Neural cell (in vitro differentiated cells): Measurements from ENCODE around the gene EPB41. TPM values are rescaled to one million over a fixed set of nuclear protein-coding genes. Genes with fewer than 3 reads are reported as not detected.

Experiments used
- H2AFZ ChIP-seq: fragments of 200-600, 300-800 bp; sonication (generic), shearing (Covaris generic); 2 replicates; pipeline ENCODE4 v1.6.0; 2014; ENCODE audit warnings: low read depth, mild to moderate bottlenecking, antibody characterized with exemption, low read length, moderate library complexity
- H3F3A ChIP-seq: fragments of 200-600 bp; shearing (Covaris generic); 2 replicates; pipeline ENCODE4 v1.6.1; 2016; ENCODE audit warnings: mild to moderate bottlenecking, moderate library complexity, mixed read lengths, antibody characterized with exemption, low read length; ENCODE audit not compliant: insufficient read depth, poor library complexity, severe bottlenecking
- H3K27ac ChIP-seq: fragments of 200-600, 300-800 bp; sonication (generic), shearing (Covaris generic); 2 replicates; pipeline ENCODE4 v1.5.1; 2014; ENCODE audit warnings: mild to moderate bottlenecking, low read length, moderate library complexity
- H3K27me3 ChIP-seq: fragments of 300-800, 200-600 bp; sonication (generic), shearing (Covaris generic); 2 replicates; pipeline ENCODE4 v1.6.0; 2014; ENCODE audit warnings: mild to moderate bottlenecking, low read depth, low read length, moderate library complexity; ENCODE audit not compliant: insufficient read depth
- H3K36me3 ChIP-seq: fragments of 300-800, 200-600 bp; sonication (generic), shearing (Covaris generic); 2 replicates; pipeline ENCODE4 v1.5.1; 2014; ENCODE audit warnings: mild to moderate bottlenecking, antibody characterized with exemption, low read length, moderate library complexity; ENCODE audit not compliant: insufficient read depth
- H3K4me2 ChIP-seq: fragments of 300-800, 200-600 bp; sonication (generic), shearing (Covaris generic); 2 replicates; pipeline ENCODE4 v1.6.0; 2014; ENCODE audit warnings: mild to moderate bottlenecking, low read length
- H3K4me3 ChIP-seq: fragments of 300-800, 200-600 bp; sonication (generic), shearing (Covaris generic); 2 replicates; pipeline ENCODE4 v1.5.1; 2014; ENCODE audit warnings: mild to moderate bottlenecking, low read length, moderate library complexity
- H3K79me2 ChIP-seq: fragments of 200-600 bp; shearing (Covaris generic); replicated peaks from 2 replicates; pipeline ENCODE4 v1.6.0; 2014; ENCODE audit warnings: mild to moderate bottlenecking, low read length, moderate library complexity; ENCODE audit not compliant: insufficient read depth
- H3K9ac ChIP-seq: fragments of 300-800, 200-600 bp; sonication (generic), shearing (Covaris generic); 2 replicates; pipeline ENCODE4 v1.6.1; 2016; ENCODE audit warnings: mild to moderate bottlenecking, low read length, mixed read lengths
- H3K9me2 ChIP-seq: fragments of 200-600 bp; shearing (Covaris generic); 2 replicates; pipeline ENCODE4 v1.6.1; 2016; ENCODE audit warnings: mild to moderate bottlenecking, low read length, mixed read lengths; ENCODE audit not compliant: insufficient read depth
- H3K9me3 ChIP-seq: fragments of 200-600, 300-800 bp; sonication (generic), shearing (Covaris generic); 2 replicates; pipeline ENCODE4 v1.6.1; 2016; ENCODE audit warnings: mild to moderate bottlenecking, mixed run types, low read length, moderate library complexity, mixed read lengths
- H4K20me1 ChIP-seq: fragments of 200-600 bp; shearing (Covaris generic); 2 replicates; pipeline ENCODE4 v1.6.1; 2016; ENCODE audit warnings: mild to moderate bottlenecking, mixed run types; ENCODE audit not compliant: insufficient read depth
- CTCF ChIP-seq: fragments of 450-650 bp; IDR thresholded peaks from 2 replicates; pipeline ENCODE4 v1.5.1; 2014; ENCODE audit warnings: antibody characterized with exemption, mild to moderate bottlenecking, moderate library complexity; ENCODE audit not compliant: poor library complexity, severe bottlenecking
- EP300 ChIP-seq: fragments of 450-650 bp; conservative IDR thresholded peaks from 2 replicates; pipeline ENCODE4 v1.6.1; 2014; ENCODE audit warnings: antibody characterized with exemption, mild to moderate bottlenecking, moderate library complexity; ENCODE audit not compliant: poor library complexity, severe bottlenecking
- EZH2 ChIP-seq: fragments of 200-600, 300-800 bp; shearing (Covaris generic), sonication (generic); IDR thresholded peaks from 2 replicates; pipeline ENCODE4 v1.6.1; 2014; ENCODE audit warnings: antibody characterized with exemption, low read length, borderline replicate concordance, mild to moderate bottlenecking; ENCODE audit not compliant: insufficient read depth, poor library complexity, severe bottlenecking
- MXI1 ChIP-seq: fragments of 450-650 bp; conservative IDR thresholded peaks from 2 replicates; pipeline ENCODE4 v1.6.1; 2014; ENCODE audit warnings: antibody characterized with exemption, mild to moderate bottlenecking; ENCODE audit not compliant: poor library complexity, severe bottlenecking
- POLR2AphosphoS5 ChIP-seq: IDR thresholded peaks from 2 replicates; pipeline ENCODE4 v1.6.1; 2012
- RAD21 ChIP-seq: fragments of 450-650 bp; conservative IDR thresholded peaks from 2 replicates; pipeline ENCODE4 v1.6.1; 2014; ENCODE audit warnings: antibody characterized with exemption, mild to moderate bottlenecking, moderate library complexity
- REST ChIP-seq: IDR thresholded peaks from 2 replicates; pipeline ENCODE4 v1.6.1; 2012; ENCODE audit warnings: borderline replicate concordance
- SMC3 ChIP-seq: fragments of 450-650 bp; conservative IDR thresholded peaks from 2 replicates; pipeline ENCODE4 v1.6.1; 2014; ENCODE audit warnings: antibody characterized with exemption, mild to moderate bottlenecking, moderate library complexity; ENCODE audit not compliant: poor library complexity
- TAF1 ChIP-seq: IDR thresholded peaks from 2 replicates; pipeline ENCODE4 v1.6.1; 2012; ENCODE audit warnings: low read depth
- polyA plus RNA-seq: library from polyadenylated mRNA; depleted of rRNA; stranded (reverse); fragments of >200 nt; gene quantifications from 2 replicates; pipeline ENCODE4 v1.2.3, GENCODE V29; 2014

The EPB41 gene
- polyA plus RNA-seq, 1 donor from 2014 or later, result 62.0 TPM

- Histone ChIP-seq H3K4me2 (no peak overlapping the region), H3F3A (no peaks in the 10 kb centered on the region), H3K36me3 (no peaks in the 10 kb centered on the region), H3K9ac (no peak overlapping the region), H3K79me2 (no peaks in the 10 kb centered on the region), H3K27ac (no peak overlapping the region), H3K4me3 (peak overlapping the region; percentile 51), H3K27me3 (peaks cover 60% of the 10 kb centered on the region), H3K9me3 (no peaks in the 10 kb centered on the region), H4K20me1 (no peaks in the 10 kb centered on the region), H2AFZ (no peak overlapping the region), H3K9me2 (no peaks in the 10 kb centered on the region)
- TF ChIP-seq REST, result no peak
- TF ChIP-seq TAF1, result no peak
- no peak for TF ChIP-seq MXI1
- TF ChIP-seq EP300, result no peak
- TF ChIP-seq SMC3, result no peak
- TF ChIP-seq CTCF, result no peak
- TF ChIP-seq POLR2AphosphoS5, result no peak
Observed at GRCh38 chr1:29121516-29121935, 207.2 kb downstream of the EPB41 start.

GRCh38 chr1:29121936-29122681 is 207.7 kb downstream of the EPB41 start:
- no peak overlapping the region for H3K4me2 ChIP-seq
- no peaks in the 10 kb centered on the region for H3K36me3 ChIP-seq
- H3K9me3 ChIP-seq, result no peaks in the 10 kb centered on the region
- H3K27ac ChIP-seq, result no peak overlapping the region
- peak overlapping the region; percentile 51 for H3K4me3 ChIP-seq
- no peak overlapping the region for H3K9ac ChIP-seq
- H2AFZ ChIP-seq, result no peak overlapping the region
- H3F3A ChIP-seq, result no peaks in the 10 kb centered on the region
- no peaks in the 10 kb centered on the region for H3K79me2 ChIP-seq
- no peaks in the 10 kb centered on the region for H4K20me1 ChIP-seq
- TF ChIP-seq POLR2AphosphoS5 (no peak), EZH2 (peak; percentile 90)
- H3K27me3 ChIP-seq, result peaks cover 60% of the 10 kb centered on the region
- no peaks in the 10 kb centered on the region for H3K9me2 ChIP-seq

GRCh38 chr1:29122682-29123052 is 208.3 kb downstream of the EPB41 start:
- H3K79me2 ChIP-seq, result no peaks in the 10 kb centered on the region
- H3F3A ChIP-seq, result no peaks in the 10 kb centered on the region
- no peak overlapping the region for H3K4me3 ChIP-seq
- H3K27me3 ChIP-seq, result peaks cover 60% of the 10 kb centered on the region
- no peak overlapping the region for H2AFZ ChIP-seq
- H3K36me3 ChIP-seq, result no peaks in the 10 kb centered on the region
- TF ChIP-seq CTCF (no peak), POLR2AphosphoS5 (no peak), SMC3 (no peak), EZH2 (no peak), MXI1 (no peak), TAF1 (no peak), EP300 (no peak), REST (no peak), RAD21 (no peak)
- H3K4me2 ChIP-seq, result no peak overlapping the region
- no peaks in the 10 kb centered on the region for H4K20me1 ChIP-seq
- no peak overlapping the region for H3K27ac ChIP-seq
- H3K9me3 ChIP-seq, result no peaks in the 10 kb centered on the region
- no peak overlapping the region for H3K9ac ChIP-seq
- H3K9me2 ChIP-seq, result no peaks in the 10 kb centered on the region
